Skeletal muscle cell (primary cell): ENCODE measurements around the gene BLTP1.

Experiments
- DNase-seq: peaks from one replicate; pipeline ENCODE4 v3.0.0-alpha.2; 2010; ENCODE audit warnings: low read depth
- H3K4me3 ChIP-seq: 2 replicates; pipeline ENCODE4 v1.5.1; 2011; ENCODE audit warnings: low read depth, mild to moderate bottlenecking, control low read depth, low read length, moderate library complexity

Gene BLTP1

DNA sequence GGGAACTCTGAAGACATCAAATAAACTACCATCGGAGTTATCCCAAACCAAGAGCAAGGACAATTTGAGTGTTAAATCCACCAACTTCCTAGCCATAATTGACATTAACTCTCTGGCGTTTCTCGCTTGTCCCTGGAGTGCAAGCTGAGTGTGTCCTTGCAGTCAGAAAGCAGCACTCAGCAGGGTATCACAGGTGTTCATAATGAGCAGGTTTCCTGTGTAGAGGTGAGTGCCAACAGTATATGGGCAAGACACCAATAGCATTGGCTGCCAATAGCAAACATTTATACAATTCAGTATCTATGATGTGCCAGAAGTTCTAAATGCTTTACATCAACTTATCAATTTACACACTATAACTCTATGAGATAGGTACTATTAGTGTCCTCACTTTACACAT lies 11.2 kb downstream of the BLTP1 start:
- no peak overlapping the region for H3K4me3 ChIP-seq
- no peak for DNase-seq

DNA sequence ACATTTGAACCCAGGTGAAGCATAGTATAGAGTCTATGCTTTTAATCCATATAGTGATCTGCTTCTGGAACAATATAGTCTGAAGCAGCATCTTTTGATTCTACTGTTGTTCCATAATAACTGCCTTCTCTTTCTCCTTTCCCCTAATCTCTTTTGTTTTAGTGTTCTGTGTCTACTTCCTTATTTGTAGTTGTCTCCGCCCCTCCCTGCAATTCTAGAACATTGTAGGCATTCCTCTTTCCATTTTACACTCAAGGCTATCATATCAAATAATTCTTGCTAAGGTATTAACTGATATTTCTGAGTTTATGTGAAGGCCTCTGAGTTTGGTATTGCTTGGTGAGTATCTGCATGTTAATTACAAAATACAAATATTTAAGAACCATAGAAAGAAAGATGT lies 11.6 kb downstream of the BLTP1 start:
- no peak overlapping the region for H3K4me3 ChIP-seq
- DNase-seq: no peak

DNA sequence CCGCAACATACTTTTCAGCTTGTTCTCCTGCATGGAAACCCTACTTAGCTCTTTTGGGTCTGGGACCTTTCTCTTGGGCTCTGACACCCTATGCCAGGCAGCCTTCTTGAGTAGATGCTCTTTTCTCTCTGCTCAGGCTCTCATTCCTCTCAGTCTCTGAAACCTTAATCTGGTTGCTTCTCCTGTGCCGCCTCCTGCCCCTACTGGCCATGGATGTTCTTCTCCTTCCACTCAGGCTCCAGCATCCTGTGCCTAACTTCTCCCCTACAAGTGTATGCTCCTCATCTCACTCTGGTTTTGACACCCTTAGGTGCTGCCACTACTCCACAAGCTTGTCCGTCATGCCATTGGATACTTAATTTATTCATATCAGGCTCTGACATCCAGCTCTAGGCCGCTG lies 15.2 kb downstream of the BLTP1 start:
- DNase-seq: no peak
- no peak overlapping the region for H3K4me3 ChIP-seq

DNA sequence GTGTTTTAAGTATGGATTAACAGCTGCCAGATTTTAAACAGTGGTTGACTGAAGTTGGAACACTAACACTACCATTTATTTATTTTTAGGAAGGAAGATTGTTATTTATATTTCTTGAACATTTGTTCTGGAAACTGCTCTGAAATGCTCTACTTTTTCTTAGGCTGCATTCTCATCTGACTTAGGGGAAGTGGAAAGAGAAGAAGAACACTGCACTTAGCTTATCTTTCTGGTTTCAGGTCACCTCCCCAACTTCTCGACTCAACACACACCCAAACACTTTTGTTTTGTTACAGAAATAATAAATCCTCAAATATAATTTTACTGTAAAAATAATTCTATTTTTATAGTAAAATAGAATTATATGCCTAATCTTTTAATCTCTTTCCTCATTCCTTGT lies 18.6 kb downstream of the BLTP1 start:
- no peak overlapping the region for H3K4me3 ChIP-seq
- DNase-seq: no peak

- no peak for DNase-seq
Measured at GRCh38 chr4:122171323-122171722, 19.2 kb downstream of the BLTP1 start.

GRCh38 chr4:122172266-122172665 lies 20.1 kb downstream of the BLTP1 start:
- DNase-seq: no peak
- no peak overlapping the region for H3K4me3 ChIP-seq

More at GRCh38 chr4:122171323-122171722, 19.2 kb downstream of the BLTP1 start:
- H3K4me3 ChIP-seq: no peak overlapping the region

GRCh38 chr4:122178961-122179360 lies 26.8 kb downstream of the BLTP1 start:
- no peak for DNase-seq
- no peak overlapping the region for H3K4me3 ChIP-seq

- no peak overlapping the region for H3K4me3 ChIP-seq
- DNase-seq: no peak
Measured at GRCh38 chr4:122195718-122196117, 43.6 kb downstream of the BLTP1 start.
